ENCODE data around the gene TMEM238. TPM values are rescaled to one million over a fixed set of nuclear protein-coding genes. Genes with fewer than 3 reads are reported as not detected.

Gene TMEM238
- total and polyA plus RNA-seq, 10 of the 15 experiments (the other 5 are each of a cell fraction or from before 2014, with no cell fraction given) = 0.05 to 16.9 (median 0.58) TPM; not detected in 1

DNA sequence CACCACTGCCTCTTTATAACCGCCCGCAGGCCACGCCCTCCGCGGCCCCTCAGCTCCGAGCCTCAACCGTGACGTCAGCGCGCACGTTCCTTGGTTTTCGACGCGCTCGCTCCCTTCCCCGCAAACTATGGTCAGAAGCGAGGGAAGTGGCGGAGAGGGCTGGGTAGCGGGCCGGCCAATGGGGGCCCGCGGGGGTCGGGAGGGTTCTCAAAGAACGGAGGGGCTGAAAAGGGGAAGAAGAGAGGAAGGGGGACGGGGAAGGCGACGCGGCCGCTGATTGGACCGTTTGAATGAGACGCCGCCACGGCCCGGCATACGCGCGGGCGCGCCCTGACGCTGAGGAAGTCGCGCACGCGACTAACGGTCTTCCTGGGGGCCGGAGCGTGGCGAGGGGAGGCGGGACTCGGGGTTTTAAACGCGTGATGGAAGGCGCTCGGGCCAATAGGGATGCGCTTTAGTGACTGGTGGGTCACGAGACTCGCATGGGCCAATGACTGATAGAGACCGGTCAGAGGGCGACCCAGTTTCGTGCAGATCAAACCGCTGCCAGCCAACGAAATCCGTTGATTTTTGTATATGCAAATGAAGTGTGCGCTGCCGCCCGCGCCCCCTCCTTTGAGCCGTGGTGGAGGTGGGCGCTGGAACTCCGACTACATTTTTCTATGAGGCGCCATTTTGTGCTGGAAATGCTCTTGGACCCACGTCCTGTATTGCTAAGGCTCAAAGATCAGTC lies 23.9 kb upstream of the TMEM238 start:
- peak overlapping the region; percentile 98 for H3K27ac ChIP-seq (ENCODE audit: control insufficient read depth, insufficient read depth)
- peaks cover 6 to 8% of the 10 kb centered on the region in 2 experiments; a peak in 3 of 4 replicates for H3K36me3 ChIP-seq (ENCODE audit: control insufficient read depth in 2 of 2, insufficient read depth in 2 of 2, low read length in 1 of 2)
- H3K79me2 ChIP-seq (ENCODE audit: control insufficient read depth, insufficient read depth, low read length) = peaks cover 37% of the 10 kb centered on the region
- WGBS (ENCODE audit: insufficient coverage, insufficient replicate concordance, low lambda C conversion rate, missing lambda C conversion rate) = 1% methylated on average over 60 of the region's 72 CpGs
- H2AFZ ChIP-seq (ENCODE audit: control insufficient read depth, low read depth, low read length) = peak overlapping the region; percentile 96
- DNase-seq (ENCODE audit: low read depth, low spot score) (peak; percentile 97), FAIRE-seq (peak; percentile 93), ATAC-seq (peak; percentile 96)
- in situ Hi-C loops (cut with MboI) (no loop called here), intact Hi-C loops (cut with micrococcal nuclease; ENCODE audit: unreplicated experiment) (loop anchor here (1.0 kb wide), 1 partner anchor 216 kb away; the partner anchor contains the start of gene ZNF784)
- RAD21 ChIA-PET (ENCODE audit: unreplicated experiment) = interaction anchor here (0.6 to 2.3 kb wide), 5 partner anchors 24 to 1219 kb away, joined by 3 to 14 read pairs (median 5); partner anchors contain the start of genes HSPBP1 and TMEM238
- H3K9ac ChIP-seq (ENCODE audit: control insufficient read depth, insufficient read depth, low read length) = peak overlapping the region; percentile 93
- CTCF ChIA-PET = interaction anchor here (1.3 to 2.0 kb wide), 2 partner anchors 10 to 107 kb away, joined by 6 to 9 read pairs; no protein-coding TSS in a partner anchor
- H4K20me1 ChIP-seq (ENCODE audit: control insufficient read depth, insufficient read depth) = no peaks in the 10 kb centered on the region; the same call in 1 of the 2 replicates
- BruUV-seq (replicated peaks) = no TSS peak
- H3K9me3 ChIP-seq (replicated peaks; ENCODE audit: control insufficient read depth, insufficient read depth, low read length) = peaks cover 5% of the 10 kb centered on the region; the same call in 1 of the 3 replicates
- H3K27me3 ChIP-seq (replicated peaks in 1 of 2; ENCODE audit: control insufficient read depth in 2 of 2, insufficient read depth in 2 of 2, low read length in 1 of 2) = no peaks in the 10 kb centered on the region
- H3K4me2 ChIP-seq (ENCODE audit: control insufficient read depth, insufficient read depth) = peak overlapping the region; percentile 99
- SMC1A ChIA-PET (ENCODE audit: uncharacterized antibody, unreplicated experiment) = interaction anchor here (1.1 to 1.9 kb wide), 3 partner anchors 8 to 107 kb away, joined by 4 to 5 read pairs (median 5); no protein-coding TSS in a partner anchor
- POLR2A ChIA-PET = interaction anchor here (1.0 to 3.2 kb wide), 11 partner anchors 21 to 345 kb away, joined by 3 to 21 read pairs (median 4); partner anchors contain the start of genes HSPBP1, ISOC2, KMT5C and RDH13
- peaks cover 20% of the 10 kb centered on the region for H3K4me1 ChIP-seq (ENCODE audit: control insufficient read depth, insufficient read depth, low read length)
- peak overlapping the region; percentile 93 for H3K4me3 ChIP-seq
- peak; percentile 89 for TF ChIP-seq ATF7 (IDR thresholded peaks at IDR 0.05; ENCODE audit: low read depth)
- TF ChIP-seq, protein P1, sequence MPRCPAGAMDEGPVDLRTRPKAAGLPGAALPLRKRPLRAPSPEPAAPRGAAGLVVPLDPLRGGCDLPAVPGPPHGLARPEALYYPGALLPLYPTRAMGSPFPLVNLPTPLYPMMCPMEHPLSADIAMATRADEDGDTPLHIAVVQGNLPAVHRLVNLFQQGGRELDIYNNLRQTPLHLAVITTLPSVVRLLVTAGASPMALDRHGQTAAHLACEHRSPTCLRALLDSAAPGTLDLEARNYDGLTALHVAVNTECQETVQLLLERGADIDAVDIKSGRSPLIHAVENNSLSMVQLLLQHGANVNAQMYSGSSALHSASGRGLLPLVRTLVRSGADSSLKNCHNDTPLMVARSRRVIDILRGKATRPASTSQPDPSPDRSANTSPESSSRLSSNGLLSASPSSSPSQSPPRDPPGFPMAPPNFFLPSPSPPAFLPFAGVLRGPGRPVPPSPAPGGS (IDR thresholded peaks at IDR 0.05; ENCODE audit: borderline replicate concordance, insufficient read depth, low read depth, low read length, poor library complexity, severe bottlenecking) = no peak
- TF ChIP-seq, protein P2, sequence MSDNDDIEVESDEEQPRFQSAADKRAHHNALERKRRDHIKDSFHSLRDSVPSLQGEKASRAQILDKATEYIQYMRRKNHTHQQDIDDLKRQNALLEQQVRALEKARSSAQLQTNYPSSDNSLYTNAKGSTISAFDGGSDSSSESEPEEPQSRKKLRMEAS (IDR thresholded peaks at IDR 0.05; ENCODE audit: low read depth, low read length) = peak; percentile 50; the same call in 1 of the 2 replicates
- 0 out of 2 replicates have a peak, but pooled peaks have one; percentile 34 for TF ChIP-seq NRF1 (conservative IDR thresholded peaks at IDR 0.05; ENCODE audit: low read depth, low read length)
- TF ChIP-seq NFXL1 (IDR thresholded peaks at IDR 0.05; ENCODE audit: borderline replicate concordance) = no peak
- TF ChIP-seq EP300 (IDR thresholded peaks at IDR 0.05; ENCODE audit: borderline replicate concordance in 1 of 2, control insufficient read depth in 1 of 2, low read depth in 2 of 2, low read length in 2 of 2) = 0 out of 4 replicates have a peak, but pooled peaks of 1 of the 2 experiments have one; percentile 39
- TF ChIP-seq, protein P3, sequence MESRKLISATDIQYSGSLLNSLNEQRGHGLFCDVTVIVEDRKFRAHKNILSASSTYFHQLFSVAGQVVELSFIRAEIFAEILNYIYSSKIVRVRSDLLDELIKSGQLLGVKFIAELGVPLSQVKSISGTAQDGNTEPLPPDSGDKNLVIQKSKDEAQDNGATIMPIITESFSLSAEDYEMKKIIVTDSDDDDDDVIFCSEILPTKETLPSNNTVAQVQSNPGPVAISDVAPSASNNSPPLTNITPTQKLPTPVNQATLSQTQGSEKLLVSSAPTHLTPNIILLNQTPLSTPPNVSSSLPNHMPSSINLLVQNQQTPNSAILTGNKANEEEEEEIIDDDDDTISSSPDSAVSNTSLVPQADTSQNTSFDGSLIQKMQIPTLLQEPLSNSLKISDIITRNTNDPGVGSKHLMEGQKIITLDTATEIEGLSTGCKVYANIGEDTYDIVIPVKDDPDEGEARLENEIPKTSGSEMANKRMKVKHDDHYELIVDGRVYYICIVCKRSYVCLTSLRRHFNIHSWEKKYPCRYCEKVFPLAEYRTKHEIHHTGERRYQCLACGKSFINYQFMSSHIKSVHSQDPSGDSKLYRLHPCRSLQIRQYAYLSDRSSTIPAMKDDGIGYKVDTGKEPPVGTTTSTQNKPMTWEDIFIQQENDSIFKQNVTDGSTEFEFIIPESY (IDR thresholded peaks at IDR 0.05) = no peak
- TF ChIP-seq, protein P4, sequence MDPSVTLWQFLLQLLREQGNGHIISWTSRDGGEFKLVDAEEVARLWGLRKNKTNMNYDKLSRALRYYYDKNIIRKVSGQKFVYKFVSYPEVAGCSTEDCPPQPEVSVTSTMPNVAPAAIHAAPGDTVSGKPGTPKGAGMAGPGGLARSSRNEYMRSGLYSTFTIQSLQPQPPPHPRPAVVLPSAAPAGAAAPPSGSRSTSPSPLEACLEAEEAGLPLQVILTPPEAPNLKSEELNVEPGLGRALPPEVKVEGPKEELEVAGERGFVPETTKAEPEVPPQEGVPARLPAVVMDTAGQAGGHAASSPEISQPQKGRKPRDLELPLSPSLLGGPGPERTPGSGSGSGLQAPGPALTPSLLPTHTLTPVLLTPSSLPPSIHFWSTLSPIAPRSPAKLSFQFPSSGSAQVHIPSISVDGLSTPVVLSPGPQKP (IDR thresholded peaks at IDR 0.05; ENCODE audit: low read depth, low read length) = no peak
- 0 out of 2 replicates have a peak, but pooled peaks have one; percentile 6 for TF ChIP-seq MTA2 (IDR thresholded peaks at IDR 0.05; ENCODE audit: low read depth)
- no peak; the same call in 1 of the 2 replicates for TF ChIP-seq SMARCA5 (IDR thresholded peaks at IDR 0.05)
- peak; percentile 95 for TF ChIP-seq YY1 (IDR thresholded peaks at IDR 0.05; ENCODE audit: low read depth, low read length)
- 0 out of 2 replicates have a peak, but pooled peaks have one; percentile 40 for TF ChIP-seq CBFB (IDR thresholded peaks at IDR 0.05; ENCODE audit: low read depth)
- peak; percentile 97; the same call in 2 of the 3 replicates for TF ChIP-seq POU2F2 (IDR thresholded peaks at IDR 0.05; ENCODE audit: borderline replicate concordance, low read depth, low read length)
- no peak for TF ChIP-seq SMC3 (IDR thresholded peaks at IDR 0.05; ENCODE audit: borderline replicate concordance, low read length)
- TF ChIP-seq SIX5 (IDR thresholded peaks at IDR 0.05; ENCODE audit: low read depth, low read length, severe bottlenecking) = no peak
- TF ChIP-seq IKZF1 (conservative IDR thresholded peaks at IDR 0.05) = peak; percentile 23
